ENCODE data around the gene CDH15.

DNA sequence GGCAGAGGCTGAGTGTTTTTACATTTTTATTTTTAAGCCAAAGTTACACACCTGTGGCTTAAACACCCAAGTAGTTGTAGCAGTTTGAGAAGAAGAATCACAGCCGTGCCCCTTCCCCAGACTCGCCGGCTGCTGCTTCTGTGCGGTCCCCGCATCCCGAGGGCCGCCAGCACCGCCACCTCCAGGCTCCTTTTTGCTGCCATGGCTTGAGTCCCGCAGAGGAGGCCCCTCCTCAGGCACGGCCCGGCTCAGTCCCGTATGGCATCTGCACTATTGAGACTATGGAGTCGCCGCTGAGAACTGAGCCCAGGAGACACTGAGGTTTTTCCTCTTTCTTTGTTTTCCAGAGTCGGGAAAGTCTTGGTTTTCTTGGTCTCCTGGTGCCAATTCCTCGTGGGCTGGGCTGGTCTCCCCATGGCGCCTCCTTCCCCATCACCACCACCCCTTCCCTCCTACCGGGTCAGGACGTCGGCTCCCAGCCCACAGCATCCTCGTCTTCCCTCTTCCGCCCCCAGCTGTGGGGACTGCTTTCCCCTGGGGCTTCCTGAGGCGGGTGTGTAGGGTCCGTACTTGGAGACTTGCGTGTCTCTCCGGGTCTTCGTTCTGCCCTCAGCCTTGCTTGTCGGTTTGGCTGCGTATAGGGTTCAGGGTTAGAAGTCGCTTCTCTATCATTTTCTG, 32.6 kb upstream of the CDH15 start:
- no peak for TF ChIP-seq ZNF610 (tag by site-specific recombination; IDR thresholded peaks at IDR 0.05; ENCODE audit: borderline replicate concordance)
- TF ChIP-seq ZNF174 (tag by site-specific recombination; IDR thresholded peaks at IDR 0.05) = no peak
- TF ChIP-seq ZNF558 (tag by site-specific recombination; IDR thresholded peaks at IDR 0.05) = no peak
- no peak for TF ChIP-seq PRDM4 (tag by site-specific recombination; IDR thresholded peaks at IDR 0.05)
